ENCODE data around the gene GALNT9. TPM values are rescaled to one million over a fixed set of nuclear protein-coding genes. Genes with fewer than 3 reads are reported as not detected.

Gene GALNT9
- polyA plus RNA-seq, 1 of the 3 experiments (the other 2 are of a cell fraction): not detected

- H3K36me3 ChIP-seq (replicated peaks in 1 of 2; ENCODE audit: control insufficient read depth in 1 of 2, insufficient read depth in 2 of 2, low read length in 1 of 2): no peaks in the 10 kb centered on the region
- DNase-seq: no peak
- H3K4me2 ChIP-seq: no peak overlapping the region
- H3K79me2 ChIP-seq (ENCODE audit: insufficient read depth): no peaks in the 10 kb centered on the region
- TF ChIP-seq USF2 (IDR thresholded peaks at IDR 0.05; ENCODE audit: borderline replicate concordance, low read depth, low read length): no peak
- TF ChIP-seq GATA2 (CRISPR knock-in tag; IDR thresholded peaks at IDR 0.05): no peak
- no peak for TF ChIP-seq ZBTB33 (IDR thresholded peaks at IDR 0.05; ENCODE audit: borderline replicate concordance, low read depth)
- TF ChIP-seq CTCF (IDR thresholded peaks at IDR 0.05): no peak
- TF ChIP-seq YY1 (IDR thresholded peaks at IDR 0.05; ENCODE audit: low read depth): no peak
- TF ChIP-seq RXRA (IDR thresholded peaks at IDR 0.05; ENCODE audit: borderline replicate concordance, low read depth): no peak
- no peak for TF ChIP-seq MXI1 (IDR thresholded peaks at IDR 0.05; ENCODE audit: low read depth, low read length)
- TF ChIP-seq EZH2phosphoT487 (IDR thresholded peaks at IDR 0.05; ENCODE audit: borderline replicate concordance, low read depth): no peak
- TF ChIP-seq TCF12 (IDR thresholded peaks at IDR 0.05): no peak
- TF ChIP-seq TEAD4 (IDR thresholded peaks at IDR 0.05; ENCODE audit: borderline replicate concordance, insufficient read depth): no peak
- TF ChIP-seq SMC3 (IDR thresholded peaks at IDR 0.05; ENCODE audit: low read depth, low read length): no peak
- no peaks in the 10 kb centered on the region for H3K9me2 ChIP-seq
- no peak overlapping the region for H3K4me3 ChIP-seq (ENCODE audit: low read depth in 2 of 2, low read length in 1 of 2)
- no peaks in the 10 kb centered on the region for H3K9me3 ChIP-seq
- H4K20me1 ChIP-seq (ENCODE audit: insufficient read depth): no peaks in the 10 kb centered on the region
- H3F3A ChIP-seq (replicated peaks; ENCODE audit: insufficient read depth): no peaks in the 10 kb centered on the region
- POLR2A ChIA-PET: no interaction called here
- H3K4me1 ChIP-seq (ENCODE audit: control insufficient read depth in 1 of 2, insufficient read depth in 2 of 2, low read depth in 1 of 2, low read length in 1 of 2): no peaks in the 10 kb centered on the region; a peak in 1 of 4 replicates
- 35% methylated on average over 12 of the region's 12 CpGs for WGBS (ENCODE audit: low lambda C conversion rate)
- peaks cover 95% of the 10 kb centered on the region for H3K27me3 ChIP-seq (ENCODE audit: insufficient read depth)
- CTCF ChIA-PET: interaction anchor here (1.0 to 1.5 kb wide), 2 partner anchors 62 to 150 kb away, joined by 3 read pairs; no protein-coding TSS in a partner anchor
- no peak overlapping the region for H3K9ac ChIP-seq
- H2AFZ ChIP-seq (ENCODE audit: low read depth): no peak overlapping the region
- no peak overlapping the region for H3K27ac ChIP-seq (ENCODE audit: low read depth in 2 of 2, low read length in 1 of 2)
These were observed 49.0 kb downstream of the GALNT9 start for GRCh38 chr12:132280406-132280805.

- Histone ChIP-seq H3K79me2 (ENCODE audit: insufficient read depth) (no peaks in the 10 kb centered on the region), H3K4me1 (ENCODE audit: control insufficient read depth in 1 of 2, insufficient read depth in 2 of 2, low read depth in 1 of 2, low read length in 1 of 2) (no peaks in the 10 kb centered on the region; a peak in 1 of 4 replicates), H3K27me3 (ENCODE audit: insufficient read depth) (peaks cover 95% of the 10 kb centered on the region), H3K4me3 (ENCODE audit: low read depth in 2 of 2, low read length in 1 of 2) (no peak overlapping the region), H3K9me3 (no peaks in the 10 kb centered on the region), H4K20me1 (ENCODE audit: insufficient read depth) (no peaks in the 10 kb centered on the region), H3K9me2 (no peaks in the 10 kb centered on the region), H2AFZ (ENCODE audit: low read depth) (no peak overlapping the region), H3K9ac (no peak overlapping the region), H3K27ac (ENCODE audit: low read depth in 2 of 2, low read length in 1 of 2) (no peak overlapping the region), H3K4me2 (no peak overlapping the region), H3F3A (replicated peaks; ENCODE audit: insufficient read depth) (no peaks in the 10 kb centered on the region), H3K36me3 (replicated peaks in 1 of 2; ENCODE audit: control insufficient read depth in 1 of 2, insufficient read depth in 2 of 2, low read length in 1 of 2) (no peaks in the 10 kb centered on the region)
- ChIA-PET POLR2A (no interaction called here), CTCF (interaction anchor here (1.0 kb wide), 1 partner anchor 149 kb away, joined by 3 read pairs; no protein-coding TSS in a partner anchor)
- WGBS (ENCODE audit: low lambda C conversion rate): 13% methylated on average over 1 of the region's 2 CpGs
- no peak for DNase-seq
- TF ChIP-seq USF2 (IDR thresholded peaks at IDR 0.05; ENCODE audit: borderline replicate concordance, low read depth, low read length): no peak
- TF ChIP-seq RFX5 (IDR thresholded peaks at IDR 0.05; ENCODE audit: low read length): no peak
- TF ChIP-seq TAF1 (IDR thresholded peaks at IDR 0.05; ENCODE audit: borderline replicate concordance, low read depth, low read length): no peak
- TF ChIP-seq POLR2AphosphoS5 (IDR thresholded peaks at IDR 0.05; ENCODE audit: low read depth, low read length): no peak
- TF ChIP-seq GABPA (IDR thresholded peaks at IDR 0.05; ENCODE audit: low read depth): no peak
- no peak for TF ChIP-seq SIN3A (IDR thresholded peaks at IDR 0.05; ENCODE audit: borderline replicate concordance, low read depth, low read length)
- TF ChIP-seq YY1 (IDR thresholded peaks at IDR 0.05; ENCODE audit: low read depth): no peak
- TF ChIP-seq MXI1 (IDR thresholded peaks at IDR 0.05; ENCODE audit: low read depth, low read length): no peak
- TF ChIP-seq REST (IDR thresholded peaks at IDR 0.05; ENCODE audit: low read depth, low read length): no peak
- TF ChIP-seq TCF12 (IDR thresholded peaks at IDR 0.05): no peak
- no peak for TF ChIP-seq EP300 (IDR thresholded peaks at IDR 0.05; ENCODE audit: borderline replicate concordance in 1 of 2, low read depth in 1 of 2, low read length in 1 of 2)
These were observed 49.5 kb downstream of the GALNT9 start for GRCh38 chr12:132279930-132280329.

Measured in SK-N-SH (cell line).